PFSK-1 (cell line): ENCODE measurements around the gene ANKRD35.

Experiments used
- FOXP2 ChIP-seq: optimal IDR thresholded peaks from 2 replicates; pipeline ENCODE3; 2011; ENCODE audit warnings: borderline replicate concordance, control low read depth, inconsistent platforms; ENCODE audit not compliant: insufficient read depth; ENCODE audit errors: extremely low read length, extremely low read depth
- POLR2AphosphoS5 ChIP-seq: IDR thresholded peaks from 2 replicates; pipeline ENCODE4 v1.6.1; 2012; ENCODE audit warnings: low read depth, mild to moderate bottlenecking, control low read depth, low read length, moderate library complexity
- SIN3A ChIP-seq: IDR thresholded peaks from 2 replicates; pipeline ENCODE4 v1.6.1; 2012; ENCODE audit warnings: mild to moderate bottlenecking, low read length, moderate library complexity, borderline replicate concordance; ENCODE audit not compliant: insufficient read depth
- TAF1 ChIP-seq: IDR thresholded peaks from 2 replicates; pipeline ENCODE4 v1.6.1; 2012; ENCODE audit warnings: low read length, control low read depth, borderline replicate concordance; ENCODE audit not compliant: insufficient read depth
- TF ChIP-seq, protein P1 (sequence below), 2 experiments: IDR thresholded peaks; 2 replicates each; pipeline versions ENCODE4 v1.6.1 to v1.8.0; 2011 to 2012; ENCODE audit warnings: low read depth in 2 of 2, low read length in 2 of 2, control low read depth in 1 of 2, inconsistent platforms in 1 of 2, mild to moderate bottlenecking in 1 of 2, moderate library complexity in 1 of 2; ENCODE audit not compliant: insufficient read depth in 1 of 2

The ANKRD35 gene

DNA sequence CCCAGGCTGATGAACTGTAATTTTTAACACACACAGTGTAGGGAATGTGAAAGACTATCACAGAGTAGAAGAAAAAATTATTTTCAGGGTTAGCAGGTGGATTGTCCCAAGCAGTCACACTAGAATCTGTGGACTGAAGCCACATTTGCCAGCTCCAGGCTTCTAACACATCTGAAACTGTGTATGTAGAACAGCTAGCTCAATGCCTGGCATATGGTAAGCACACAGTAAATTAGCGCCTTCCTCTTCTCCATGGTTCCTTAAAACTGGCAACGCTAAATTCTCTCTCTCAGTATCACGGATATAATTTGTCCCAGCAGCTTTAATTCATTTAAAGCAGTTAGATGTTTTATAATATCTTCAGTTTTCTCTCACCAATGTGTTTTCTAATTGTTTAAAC, 42.6 kb downstream of the ANKRD35 start:
- TF ChIP-seq POLR2AphosphoS5 (no peak), TAF1 (no peak), SIN3A (no peak), FOXP2 (no peak)
- TF ChIP-seq, protein P1, sequence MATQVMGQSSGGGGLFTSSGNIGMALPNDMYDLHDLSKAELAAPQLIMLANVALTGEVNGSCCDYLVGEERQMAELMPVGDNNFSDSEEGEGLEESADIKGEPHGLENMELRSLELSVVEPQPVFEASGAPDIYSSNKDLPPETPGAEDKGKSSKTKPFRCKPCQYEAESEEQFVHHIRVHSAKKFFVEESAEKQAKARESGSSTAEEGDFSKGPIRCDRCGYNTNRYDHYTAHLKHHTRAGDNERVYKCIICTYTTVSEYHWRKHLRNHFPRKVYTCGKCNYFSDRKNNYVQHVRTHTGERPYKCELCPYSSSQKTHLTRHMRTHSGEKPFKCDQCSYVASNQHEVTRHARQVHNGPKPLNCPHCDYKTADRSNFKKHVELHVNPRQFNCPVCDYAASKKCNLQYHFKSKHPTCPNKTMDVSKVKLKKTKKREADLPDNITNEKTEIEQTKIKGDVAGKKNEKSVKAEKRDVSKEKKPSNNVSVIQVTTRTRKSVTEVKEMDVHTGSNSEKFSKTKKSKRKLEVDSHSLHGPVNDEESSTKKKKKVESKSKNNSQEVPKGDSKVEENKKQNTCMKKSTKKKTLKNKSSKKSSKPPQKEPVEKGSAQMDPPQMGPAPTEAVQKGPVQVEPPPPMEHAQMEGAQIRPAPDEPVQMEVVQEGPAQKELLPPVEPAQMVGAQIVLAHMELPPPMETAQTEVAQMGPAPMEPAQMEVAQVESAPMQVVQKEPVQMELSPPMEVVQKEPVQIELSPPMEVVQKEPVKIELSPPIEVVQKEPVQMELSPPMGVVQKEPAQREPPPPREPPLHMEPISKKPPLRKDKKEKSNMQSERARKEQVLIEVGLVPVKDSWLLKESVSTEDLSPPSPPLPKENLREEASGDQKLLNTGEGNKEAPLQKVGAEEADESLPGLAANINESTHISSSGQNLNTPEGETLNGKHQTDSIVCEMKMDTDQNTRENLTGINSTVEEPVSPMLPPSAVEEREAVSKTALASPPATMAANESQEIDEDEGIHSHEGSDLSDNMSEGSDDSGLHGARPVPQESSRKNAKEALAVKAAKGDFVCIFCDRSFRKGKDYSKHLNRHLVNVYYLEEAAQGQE (IDR thresholded peaks at IDR 0.05; ENCODE audit: insufficient read depth in 1 of 2, low read depth in 2 of 2, low read length in 2 of 2), result no peak

DNA sequence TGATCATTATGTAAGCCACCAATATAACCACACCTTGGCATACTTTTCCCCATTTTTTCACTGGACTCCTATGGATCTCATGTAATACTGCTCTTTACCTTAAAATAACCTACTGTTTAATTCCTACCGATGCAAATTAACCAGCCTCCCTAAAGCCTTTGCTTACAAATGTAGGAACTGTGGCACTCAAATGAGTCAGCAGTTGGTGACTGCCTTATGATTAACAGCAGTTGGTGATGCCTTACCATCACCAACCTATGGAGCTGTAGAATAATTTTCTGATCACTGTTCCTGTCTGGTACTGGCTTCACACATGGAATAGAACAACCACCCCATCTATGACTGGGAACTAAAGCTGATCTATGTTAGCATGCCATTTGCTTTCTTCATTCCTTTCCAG, 48.0 kb downstream of the ANKRD35 start:
- TF ChIP-seq TAF1 (no peak), POLR2AphosphoS5 (no peak), SIN3A (no peak)
- TF ChIP-seq, protein P1 (IDR thresholded peaks at IDR 0.05; ENCODE audit: insufficient read depth in 1 of 2, low read depth in 2 of 2, low read length in 2 of 2), result no peak

DNA sequence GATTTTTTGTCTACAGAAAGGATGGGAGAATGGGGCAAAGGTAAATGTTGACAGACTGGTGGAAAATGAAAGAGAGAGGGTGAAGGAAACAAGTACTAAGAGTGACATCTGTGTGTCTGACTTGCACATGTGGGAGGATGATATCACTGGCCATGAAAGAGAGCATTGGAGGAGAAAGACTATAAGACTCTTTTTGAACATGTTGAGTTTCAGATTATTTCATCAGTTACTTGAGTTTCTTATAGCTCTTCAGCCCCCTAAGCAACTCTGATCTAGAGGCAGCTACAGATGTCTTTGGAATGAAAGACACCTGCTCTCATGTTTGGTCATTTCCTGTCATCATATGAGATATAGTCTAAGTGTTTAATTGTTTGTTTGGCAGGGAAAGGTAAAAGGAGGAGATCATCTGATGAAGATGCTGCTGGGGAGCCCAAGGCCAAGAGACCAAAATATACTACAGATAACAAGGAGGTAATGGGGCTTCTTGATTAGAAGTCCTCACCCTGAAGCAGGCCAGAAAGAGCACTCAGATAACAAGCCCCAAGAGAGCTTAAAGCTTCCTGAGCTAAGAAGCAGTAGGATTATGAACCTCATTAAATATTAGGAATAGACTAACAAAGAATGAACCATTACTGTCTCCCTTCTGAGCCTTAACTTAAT, 57.2 kb downstream of the ANKRD35 start:
- TF ChIP-seq, protein P1 (IDR thresholded peaks at IDR 0.05; ENCODE audit: insufficient read depth in 1 of 2, low read depth in 2 of 2, low read length in 2 of 2), result no peak
- TF ChIP-seq FOXP2, result no peak

DNA sequence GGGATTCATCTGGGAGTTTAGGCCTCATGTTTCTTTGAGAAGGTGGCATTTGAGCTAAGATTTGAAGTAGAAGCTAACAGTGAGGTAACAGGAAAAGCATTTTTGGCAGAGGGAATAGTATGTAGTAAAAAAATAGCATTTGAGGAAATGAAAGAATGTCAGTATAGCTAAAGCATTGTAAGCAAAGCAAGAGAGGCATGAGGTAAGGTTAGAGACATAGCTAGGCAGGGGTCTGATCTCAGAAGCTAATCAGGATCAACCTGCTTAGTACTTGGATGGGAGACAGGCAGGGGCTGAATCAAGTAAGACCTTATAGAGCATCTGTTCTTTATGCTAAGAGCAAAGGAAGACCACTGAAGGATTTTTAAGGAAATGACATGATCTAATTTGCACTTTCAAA, 57.7 kb downstream of the ANKRD35 start:
- TF ChIP-seq SIN3A (no peak), POLR2AphosphoS5 (no peak), TAF1 (no peak), FOXP2 (no peak)
- TF ChIP-seq, protein P1 (IDR thresholded peaks at IDR 0.05; ENCODE audit: insufficient read depth in 1 of 2, low read depth in 2 of 2, low read length in 2 of 2), result no peak

DNA sequence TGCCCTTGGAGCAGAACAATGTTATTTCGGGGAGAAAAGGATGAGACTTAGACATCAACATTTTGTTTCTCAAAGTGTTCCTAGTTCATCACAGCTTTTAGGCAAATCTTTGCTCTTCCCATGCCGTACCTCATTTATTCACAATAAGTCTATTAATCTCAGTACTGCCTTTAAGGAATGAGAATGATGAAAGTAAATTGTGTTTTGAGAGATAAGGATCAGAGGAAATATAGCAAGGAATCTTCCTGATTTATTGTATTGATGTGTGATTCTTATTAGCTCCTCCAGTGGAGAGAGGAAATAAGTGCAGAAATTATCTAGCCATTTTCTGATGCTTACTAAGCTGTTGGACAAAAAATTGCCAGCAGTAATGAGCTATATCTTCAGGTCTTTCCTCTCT, 59.6 kb downstream of the ANKRD35 start:
- TF ChIP-seq, protein P1 (IDR thresholded peaks at IDR 0.05; ENCODE audit: insufficient read depth in 1 of 2, low read depth in 2 of 2, low read length in 2 of 2), result no peak
- TF ChIP-seq FOXP2, result no peak
